Fibroblast of lung (primary cell): ENCODE data around the gene DHODH.

Source experiments
- EZH2 ChIP-seq: IDR thresholded peaks from 2 replicates; pipeline ENCODE4 v1.5.1; 2012; ENCODE audit warnings: low read length, control low read depth, mild to moderate bottlenecking; ENCODE audit errors: missing control alignments
- TF ChIP-seq, protein P1 (sequence below), 2 donors: IDR thresholded peaks in 1 of 2; conservative IDR thresholded peaks in 1 of 2; 1 replicate in 1 of 2; 2 replicates in 1 of 2; pipeline ENCODE4 v1.5.1; 2011 to 2012; ENCODE audit warnings: low read length in 2 of 2, control low read depth in 1 of 2, inconsistent platforms in 1 of 2, low read depth in 1 of 2, mild to moderate bottlenecking in 1 of 2

DNA sequence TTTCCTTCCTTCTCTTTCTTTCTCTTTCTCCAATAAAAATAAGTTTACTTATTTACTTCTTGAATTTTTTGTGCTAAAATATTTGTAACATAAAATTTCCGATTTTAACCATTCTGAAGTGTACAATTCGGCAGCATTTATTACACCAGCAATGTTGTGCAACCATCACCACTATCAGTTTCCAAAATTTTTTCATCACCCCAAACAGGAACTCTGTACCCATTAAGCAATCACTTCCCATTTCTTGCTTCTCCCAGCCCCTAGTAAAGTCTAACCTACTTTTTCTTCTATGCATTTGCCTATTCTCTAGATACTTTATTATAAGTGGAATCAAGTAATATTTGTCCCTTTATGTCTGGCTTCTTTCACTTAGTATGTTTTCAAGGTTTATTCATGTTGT is 43.3 kb downstream of the DHODH start:
- TF ChIP-seq, protein P1, sequence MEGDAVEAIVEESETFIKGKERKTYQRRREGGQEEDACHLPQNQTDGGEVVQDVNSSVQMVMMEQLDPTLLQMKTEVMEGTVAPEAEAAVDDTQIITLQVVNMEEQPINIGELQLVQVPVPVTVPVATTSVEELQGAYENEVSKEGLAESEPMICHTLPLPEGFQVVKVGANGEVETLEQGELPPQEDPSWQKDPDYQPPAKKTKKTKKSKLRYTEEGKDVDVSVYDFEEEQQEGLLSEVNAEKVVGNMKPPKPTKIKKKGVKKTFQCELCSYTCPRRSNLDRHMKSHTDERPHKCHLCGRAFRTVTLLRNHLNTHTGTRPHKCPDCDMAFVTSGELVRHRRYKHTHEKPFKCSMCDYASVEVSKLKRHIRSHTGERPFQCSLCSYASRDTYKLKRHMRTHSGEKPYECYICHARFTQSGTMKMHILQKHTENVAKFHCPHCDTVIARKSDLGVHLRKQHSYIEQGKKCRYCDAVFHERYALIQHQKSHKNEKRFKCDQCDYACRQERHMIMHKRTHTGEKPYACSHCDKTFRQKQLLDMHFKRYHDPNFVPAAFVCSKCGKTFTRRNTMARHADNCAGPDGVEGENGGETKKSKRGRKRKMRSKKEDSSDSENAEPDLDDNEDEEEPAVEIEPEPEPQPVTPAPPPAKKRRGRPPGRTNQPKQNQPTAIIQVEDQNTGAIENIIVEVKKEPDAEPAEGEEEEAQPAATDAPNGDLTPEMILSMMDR (conservative IDR thresholded peaks at IDR 0.05 in 1 of 2, IDR thresholded peaks at IDR 0.05 in 1 of 2; ENCODE audit: low read depth in 1 of 2, low read length in 2 of 2), result no peak
- no peak for TF ChIP-seq EZH2
